ENCODE data around the gene TCFL5. TPM values are rescaled to one million over a fixed set of nuclear protein-coding genes. Genes with fewer than 3 reads are reported as not detected.
A peak's percentile ranks its signal among the peaks of the same experiment; 100 is the strongest.

TCFL5 gene
- total RNA-seq, 1 donor from 2014 or later = 5.7 TPM

DNA sequence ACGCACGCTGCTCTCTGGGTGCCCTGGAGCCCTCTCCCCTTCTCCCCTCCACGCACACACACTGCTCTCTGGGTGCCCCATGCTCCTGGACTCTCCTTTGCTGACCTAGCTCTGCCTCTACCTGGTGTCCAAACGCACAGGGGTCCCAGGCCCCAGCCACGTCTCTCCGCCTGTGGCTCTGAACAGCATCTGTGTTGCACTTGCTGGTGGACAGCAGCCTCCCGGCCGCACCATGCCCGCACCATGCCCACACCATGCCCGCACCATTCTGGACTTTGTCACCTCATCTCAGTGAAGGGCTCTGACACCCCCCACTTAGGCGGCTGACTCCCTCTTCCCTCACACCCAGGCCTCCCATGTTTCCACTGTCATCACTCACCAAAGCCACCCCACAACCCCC is 21.8 kb downstream of the TCFL5 start:
- no peak for DNase-seq (ENCODE audit: low read depth)
- TF ChIP-seq, protein P1, sequence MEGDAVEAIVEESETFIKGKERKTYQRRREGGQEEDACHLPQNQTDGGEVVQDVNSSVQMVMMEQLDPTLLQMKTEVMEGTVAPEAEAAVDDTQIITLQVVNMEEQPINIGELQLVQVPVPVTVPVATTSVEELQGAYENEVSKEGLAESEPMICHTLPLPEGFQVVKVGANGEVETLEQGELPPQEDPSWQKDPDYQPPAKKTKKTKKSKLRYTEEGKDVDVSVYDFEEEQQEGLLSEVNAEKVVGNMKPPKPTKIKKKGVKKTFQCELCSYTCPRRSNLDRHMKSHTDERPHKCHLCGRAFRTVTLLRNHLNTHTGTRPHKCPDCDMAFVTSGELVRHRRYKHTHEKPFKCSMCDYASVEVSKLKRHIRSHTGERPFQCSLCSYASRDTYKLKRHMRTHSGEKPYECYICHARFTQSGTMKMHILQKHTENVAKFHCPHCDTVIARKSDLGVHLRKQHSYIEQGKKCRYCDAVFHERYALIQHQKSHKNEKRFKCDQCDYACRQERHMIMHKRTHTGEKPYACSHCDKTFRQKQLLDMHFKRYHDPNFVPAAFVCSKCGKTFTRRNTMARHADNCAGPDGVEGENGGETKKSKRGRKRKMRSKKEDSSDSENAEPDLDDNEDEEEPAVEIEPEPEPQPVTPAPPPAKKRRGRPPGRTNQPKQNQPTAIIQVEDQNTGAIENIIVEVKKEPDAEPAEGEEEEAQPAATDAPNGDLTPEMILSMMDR (conservative IDR thresholded peaks at IDR 0.05; ENCODE audit: low read depth, low read length) = no peak
- no peak overlapping the region for H3K4me3 ChIP-seq (ENCODE audit: low read depth, low read length)

DNA sequence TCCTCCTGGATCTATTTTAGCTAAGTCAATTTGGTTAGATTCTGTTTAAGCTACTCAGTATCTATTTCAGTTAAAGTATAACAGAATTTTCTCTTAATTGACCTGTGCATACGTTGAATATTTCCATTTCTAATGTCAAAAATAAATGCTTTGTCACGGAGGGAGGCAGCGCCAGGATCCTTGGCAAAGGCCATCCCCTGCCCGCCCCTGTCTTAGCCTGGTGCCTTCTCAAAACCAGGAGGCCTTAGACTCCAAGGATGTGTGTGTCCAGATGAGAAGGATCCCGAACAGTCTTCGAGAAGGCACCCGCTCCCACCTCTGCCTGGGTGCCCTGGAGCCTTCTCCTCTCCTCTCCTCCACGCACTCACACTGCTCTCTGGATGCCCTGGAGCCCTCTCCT is 22.4 kb downstream of the TCFL5 start:
- no peak overlapping the region for H3K4me3 ChIP-seq (ENCODE audit: low read depth, low read length)
- DNase-seq (ENCODE audit: low read depth) = no peak
- TF ChIP-seq, protein P1 (conservative IDR thresholded peaks at IDR 0.05; ENCODE audit: low read depth, low read length) = no peak

DNA sequence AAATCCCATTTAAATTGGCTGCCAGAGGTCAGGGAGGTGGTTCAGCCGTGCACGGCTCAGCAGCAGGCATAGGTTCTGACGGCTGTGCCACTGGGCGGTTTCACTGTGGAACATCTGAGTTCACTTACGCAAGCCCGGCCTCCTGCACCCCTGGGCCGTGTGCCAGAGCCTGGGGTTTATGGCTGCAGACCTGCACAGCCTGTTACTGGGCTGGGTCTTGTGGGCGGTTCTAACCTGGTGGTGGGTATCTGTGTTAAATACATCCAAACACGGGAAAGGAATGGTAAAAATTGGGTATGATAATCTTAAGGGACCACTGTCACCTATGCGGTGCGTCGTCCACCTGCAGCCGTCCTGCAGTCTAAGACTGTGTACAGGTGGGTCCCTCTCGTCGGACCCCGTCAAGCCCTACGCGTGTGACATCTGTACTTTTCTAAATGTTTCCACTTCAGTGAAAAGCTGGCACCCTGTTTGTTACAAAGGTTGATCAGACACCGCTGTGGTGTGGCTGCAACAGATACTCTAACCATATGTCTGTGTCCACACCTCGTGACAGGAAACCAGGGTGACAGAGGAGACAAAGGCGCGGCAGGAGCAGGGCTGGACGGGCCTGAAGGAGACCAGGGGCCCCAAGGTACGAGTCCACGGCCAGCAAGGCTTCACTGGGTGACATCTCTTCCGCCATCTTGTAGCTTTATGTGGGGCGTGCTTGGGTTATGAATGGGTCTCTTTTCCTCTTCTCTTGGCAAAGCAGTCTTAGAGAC is 23.3 kb downstream of the TCFL5 start:
- H3K4me3 ChIP-seq (ENCODE audit: low read depth, low read length) = no peak overlapping the region
- TF ChIP-seq, protein P1 (conservative IDR thresholded peaks at IDR 0.05; ENCODE audit: low read depth, low read length) = no peak
- DNase-seq (ENCODE audit: low read depth) = peak; percentile 16

DNA sequence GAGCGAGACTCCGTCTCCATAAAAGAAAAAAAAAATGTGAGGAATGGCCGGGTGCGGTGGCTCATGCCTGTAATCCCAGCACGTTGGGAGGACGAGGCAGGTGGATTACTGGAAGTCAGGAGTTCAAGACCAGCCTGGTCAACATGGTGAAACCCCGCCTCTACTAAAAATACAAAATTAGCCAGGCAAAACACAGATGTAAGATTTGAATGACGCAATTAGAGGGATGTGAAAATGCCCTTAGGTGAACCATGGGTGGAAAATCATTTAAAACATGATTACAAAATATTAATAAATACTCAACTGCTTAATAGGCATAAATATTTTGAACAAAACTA is 23.9 kb downstream of the TCFL5 start:
- H3K4me3 ChIP-seq (ENCODE audit: low read depth, low read length) = no peak overlapping the region
- TF ChIP-seq, protein P1 (conservative IDR thresholded peaks at IDR 0.05; ENCODE audit: low read depth, low read length) = no peak
- DNase-seq (ENCODE audit: low read depth) = no peak

DNA sequence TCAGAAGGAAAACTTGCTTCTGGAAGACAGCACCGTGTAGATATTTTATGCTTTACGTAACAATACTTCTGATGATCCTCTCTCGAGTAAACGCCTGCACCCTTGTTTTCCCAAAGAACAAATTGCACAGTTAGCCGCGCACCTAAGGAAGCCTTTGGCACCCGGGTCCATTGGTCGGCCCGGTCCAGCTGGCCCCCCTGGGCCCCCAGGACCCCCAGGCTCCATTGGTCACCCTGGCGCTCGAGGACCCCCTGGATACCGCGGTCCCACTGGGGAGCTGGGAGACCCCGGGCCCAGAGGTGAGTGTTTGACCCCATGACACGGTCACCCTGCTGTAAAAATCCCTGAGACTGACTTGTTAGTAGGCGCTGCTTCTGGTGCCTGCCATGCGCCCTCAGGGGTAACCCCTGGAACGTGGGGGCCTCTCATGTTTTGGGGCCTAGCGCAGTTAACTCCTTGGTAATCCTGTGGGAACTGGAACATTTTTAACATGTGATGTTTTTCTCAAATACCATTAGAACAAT is 24.6 kb downstream of the TCFL5 start:
- H3K4me3 ChIP-seq (ENCODE audit: low read depth, low read length) = no peak overlapping the region
- DNase-seq (ENCODE audit: low read depth) = no peak
- TF ChIP-seq, protein P1 (conservative IDR thresholded peaks at IDR 0.05; ENCODE audit: low read depth, low read length) = no peak

DNA sequence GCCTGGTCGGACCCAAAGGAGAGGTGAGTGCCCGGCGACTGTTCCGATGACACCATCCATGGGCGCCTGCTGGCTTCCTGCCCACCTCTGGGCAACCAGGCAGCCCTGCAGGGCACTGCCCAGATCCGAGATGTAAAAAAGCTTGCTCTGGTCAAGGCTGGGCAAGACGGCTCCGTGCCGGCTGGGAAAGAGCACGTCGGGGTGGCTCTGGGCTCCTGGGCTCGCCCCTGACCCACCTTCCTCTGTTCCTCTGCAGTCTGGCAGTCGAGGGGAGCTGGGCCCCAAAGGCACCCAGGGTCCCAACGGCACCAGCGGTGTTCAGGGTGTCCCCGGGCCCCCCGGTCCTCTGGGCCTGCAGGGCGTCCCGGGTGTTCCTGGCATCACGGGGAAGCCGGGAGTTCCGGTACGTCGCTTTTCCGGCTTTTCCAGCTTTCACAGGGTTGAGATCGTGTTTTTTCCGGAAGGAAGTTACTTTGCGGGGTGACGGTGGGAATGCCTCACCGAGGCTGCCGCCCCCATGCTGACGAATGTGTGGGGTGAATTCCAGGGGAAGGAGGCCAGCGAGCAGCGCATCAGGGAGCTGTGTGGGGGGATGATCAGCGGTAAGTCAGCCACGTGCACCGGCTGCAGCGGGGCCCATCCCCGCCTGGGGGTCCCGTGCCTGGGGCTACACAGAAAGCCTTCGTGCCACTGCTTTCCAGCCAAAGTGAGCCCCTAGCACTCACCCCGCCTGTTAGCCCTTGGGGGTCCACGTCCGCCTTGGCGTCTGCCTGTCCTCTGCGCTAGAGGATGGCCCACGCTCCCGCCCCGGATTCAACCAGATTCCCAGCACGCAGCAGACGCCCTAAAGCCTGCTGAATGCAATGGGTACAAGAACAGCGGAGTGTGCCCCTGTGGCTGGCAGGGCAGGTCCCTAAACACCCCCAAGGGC is 25.4 kb downstream of the TCFL5 start:
- DNase-seq (ENCODE audit: low read depth) = no peak
- TF ChIP-seq, protein P1 (conservative IDR thresholded peaks at IDR 0.05; ENCODE audit: low read depth, low read length) = no peak
- H3K4me3 ChIP-seq (ENCODE audit: low read depth, low read length) = peak overlapping the region; percentile 11
